Measurements from ENCODE around the gene PYGB.

The PYGB gene

DNA sequence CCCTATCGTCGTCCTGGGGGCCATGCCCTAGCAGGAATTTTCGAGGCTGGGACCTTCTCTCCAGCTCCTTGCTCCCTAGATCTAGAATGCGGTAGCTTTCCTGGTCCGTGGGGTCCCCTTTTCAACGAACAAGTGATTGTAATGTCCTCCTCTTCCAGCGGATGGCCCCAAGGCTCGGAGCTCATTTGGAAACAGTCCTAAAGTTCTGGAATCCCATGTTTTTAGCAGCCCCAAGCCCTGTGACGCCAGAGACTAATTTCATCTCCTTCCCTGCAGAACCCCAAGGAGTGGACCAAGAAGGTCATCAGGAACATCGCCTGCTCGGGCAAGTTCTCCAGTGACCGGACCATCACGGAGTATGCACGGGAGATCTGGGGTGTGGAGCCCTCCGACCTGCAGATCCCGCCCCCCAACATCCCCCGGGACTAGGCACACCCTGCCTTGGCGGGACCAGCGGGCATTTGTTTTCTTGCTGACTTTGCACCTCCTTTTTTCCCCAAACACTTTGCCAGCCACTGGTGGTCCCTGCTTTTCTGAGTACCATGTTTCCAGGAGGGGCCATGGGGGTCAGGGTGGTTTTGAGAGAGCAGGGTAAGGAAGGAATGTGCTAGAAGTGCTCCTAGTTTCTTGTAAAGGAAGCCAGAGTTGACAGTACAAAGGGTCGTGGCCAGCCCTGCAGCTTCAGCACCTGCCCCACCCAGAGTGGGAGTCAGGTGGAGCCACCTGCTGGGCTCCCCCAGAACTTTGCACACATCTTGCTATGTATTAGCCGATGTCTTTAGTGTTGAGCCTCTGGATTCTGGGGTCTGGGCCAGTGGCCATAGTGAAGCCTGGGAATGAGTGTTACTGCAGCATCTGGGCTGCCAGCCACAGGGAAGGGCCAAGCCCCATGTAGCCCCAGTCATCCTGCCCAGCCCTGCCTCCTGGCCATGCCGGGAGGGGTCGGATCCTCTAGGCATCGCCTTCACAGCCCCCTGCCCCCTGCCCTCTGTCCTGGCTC lies 48.5 kb downstream of the PYGB start:
- no peak for TF ChIP-seq FOXP2 (optimal IDR thresholded peaks at IDR 0.05; ENCODE audit: borderline replicate concordance, extremely low read depth, extremely low read length, insufficient read depth)
- no peak for TF ChIP-seq TAF1 (IDR thresholded peaks at IDR 0.05; ENCODE audit: borderline replicate concordance, insufficient read depth, low read length)
- TF ChIP-seq POLR2AphosphoS5 (IDR thresholded peaks at IDR 0.05; ENCODE audit: low read depth, low read length), result peak; percentile 5; the same call in 1 of the 2 replicates
- no peak for TF ChIP-seq REST (IDR thresholded peaks at IDR 0.05; ENCODE audit: insufficient read depth in 1 of 2, low read depth in 2 of 2, low read length in 2 of 2)

GRCh38 chr20:25297141-25297905 lies 49.4 kb downstream of the PYGB start:
- TF ChIP-seq POLR2AphosphoS5 (IDR thresholded peaks at IDR 0.05; ENCODE audit: low read depth, low read length) (0 out of 2 replicates have a peak, but pooled peaks have one; percentile 4), TAF1 (IDR thresholded peaks at IDR 0.05; ENCODE audit: borderline replicate concordance, insufficient read depth, low read length) (no peak), REST (IDR thresholded peaks at IDR 0.05; ENCODE audit: insufficient read depth in 1 of 2, low read depth in 2 of 2, low read length in 2 of 2) (no peak), SIN3A (IDR thresholded peaks at IDR 0.05; ENCODE audit: borderline replicate concordance, insufficient read depth, low read length) (no peak), FOXP2 (optimal IDR thresholded peaks at IDR 0.05; ENCODE audit: borderline replicate concordance, extremely low read depth, extremely low read length, insufficient read depth) (no peak)

GRCh38 chr20:25299806-25300205 lies 51.9 kb downstream of the PYGB start:
- TF ChIP-seq SIN3A (IDR thresholded peaks at IDR 0.05; ENCODE audit: borderline replicate concordance, insufficient read depth, low read length), result no peak
- no peak for TF ChIP-seq FOXP2 (optimal IDR thresholded peaks at IDR 0.05; ENCODE audit: borderline replicate concordance, extremely low read depth, extremely low read length, insufficient read depth)
- no peak for TF ChIP-seq TAF1 (IDR thresholded peaks at IDR 0.05; ENCODE audit: borderline replicate concordance, insufficient read depth, low read length)
- TF ChIP-seq POLR2AphosphoS5 (IDR thresholded peaks at IDR 0.05; ENCODE audit: low read depth, low read length), result no peak
- TF ChIP-seq REST (IDR thresholded peaks at IDR 0.05; ENCODE audit: insufficient read depth in 1 of 2, low read depth in 2 of 2, low read length in 2 of 2), result no peak

GRCh38 chr20:25300496-25301170 lies 52.7 kb downstream of the PYGB start:
- no peak for TF ChIP-seq FOXP2 (optimal IDR thresholded peaks at IDR 0.05; ENCODE audit: borderline replicate concordance, extremely low read depth, extremely low read length, insufficient read depth)
- no peak for TF ChIP-seq REST (IDR thresholded peaks at IDR 0.05; ENCODE audit: insufficient read depth in 1 of 2, low read depth in 2 of 2, low read length in 2 of 2)
- TF ChIP-seq POLR2AphosphoS5 (IDR thresholded peaks at IDR 0.05; ENCODE audit: low read depth, low read length), result no peak
- TF ChIP-seq TAF1 (IDR thresholded peaks at IDR 0.05; ENCODE audit: borderline replicate concordance, insufficient read depth, low read length), result no peak
- no peak for TF ChIP-seq SIN3A (IDR thresholded peaks at IDR 0.05; ENCODE audit: borderline replicate concordance, insufficient read depth, low read length)

All from PFSK-1 (cell line).